Right atrium auricular region (tissue), 2 donors: ENCODE measurements around the gene HOXB1. TPM values are rescaled to one million over a fixed set of nuclear protein-coding genes. Genes with fewer than 3 reads are reported as not detected.

ENCODE experiments used
- DNase-seq: peaks from one replicate; pipeline ENCODE4 v3.0.0-alpha.2; 2019; ENCODE audit warnings: low spot score
- H3K27ac ChIP-seq, 2 donors: fragments of 200-600 bp; sonication (generic); 1 replicate in 1 of 2; 2 replicates in 1 of 2; pipeline ENCODE4 v1.5.1; 2016 to 2019
- H3K27me3 ChIP-seq, 2 donors: fragments of 200-600 bp; sonication (generic); one replicate each; pipeline versions ENCODE4 v1.5.1 to v1.6.0; 2017 to 2019
- H3K36me3 ChIP-seq: fragments of 200-600 bp; sonication (generic); one replicate; pipeline ENCODE4 v1.5.1; 2016
- H3K4me1 ChIP-seq, 2 donors: fragments of 200-600 bp; sonication (generic); one replicate each; pipeline versions ENCODE4 v1.5.1 to v1.6.0; 2017 to 2019
- H3K4me3 ChIP-seq, 2 donors: fragments of 200-600 bp; sonication (generic); 1 replicate in 1 of 2; 2 replicates in 1 of 2; pipeline ENCODE4 v1.5.1; 2017 to 2019; ENCODE audit warnings: mild to moderate bottlenecking in 1 of 2, moderate library complexity in 1 of 2
- H3K9me3 ChIP-seq, 2 donors: fragments of 200-600 bp; sonication (generic); one replicate each; pipeline ENCODE4 v1.5.1; 2019
- CTCF ChIP-seq, 2 donors: fragments of 200-600 bp; sonication (generic); IDR thresholded peaks; one replicate each; pipeline ENCODE4 v1.5.1; 2019; ENCODE audit warnings: antibody characterized with exemption in 2 of 2
- total RNA-seq, 2 donors: library from RNA; depleted of rRNA; stranded (reverse); fragments of >200 nt; gene quantifications; one replicate each; pipeline ENCODE4 v1.1.0, GENCODE V29; 2016

HOXB1 gene
- total RNA-seq, 2 donors from 2014 or later = not detected

- peak overlapping the region; percentile 83 to 90 for H3K27ac ChIP-seq
- no peaks in the 10 kb centered on the region for H3K9me3 ChIP-seq
- H3K4me3 ChIP-seq = peak overlapping the region; percentile 48 to 57
- peaks cover 0 to 30% of the 10 kb centered on the region in 2 donors for H3K4me1 ChIP-seq
- DNase-seq = no peak
- no peak for TF ChIP-seq CTCF (IDR thresholded peaks at IDR 0.05)
- peaks cover 3 to 10% of the 10 kb centered on the region in 2 donors for H3K27me3 ChIP-seq
- H3K36me3 ChIP-seq = no peaks in the 10 kb centered on the region
Measured at GRCh38 chr17:48543107-48543853, 12.5 kb upstream of the HOXB1 start.

GRCh38 chr17:48542698-48543106 lies 11.9 kb upstream of the HOXB1 start:
- TF ChIP-seq CTCF (IDR thresholded peaks at IDR 0.05) = no peak
- H3K27ac ChIP-seq = peak overlapping the region; percentile 83 to 90
- H3K4me3 ChIP-seq = peak overlapping the region; percentile 48 to 57
- H3K4me1 ChIP-seq = peaks cover 0 to 30% of the 10 kb centered on the region in 2 donors
- DNase-seq = no peak
- H3K9me3 ChIP-seq = no peaks in the 10 kb centered on the region
- peaks cover 3 to 10% of the 10 kb centered on the region in 2 donors for H3K27me3 ChIP-seq
- H3K36me3 ChIP-seq = no peaks in the 10 kb centered on the region

- peak in 1 of 2 donors; percentile 3 for TF ChIP-seq CTCF (IDR thresholded peaks at IDR 0.05)
- Histone ChIP-seq H3K4me1 (peaks cover 0 to 30% of the 10 kb centered on the region in 2 donors), H3K36me3 (no peaks in the 10 kb centered on the region), H3K4me3 (peak overlapping the region; percentile 48 to 57), H3K27me3 (peaks cover 3 to 10% of the 10 kb centered on the region in 2 donors), H3K9me3 (no peaks in the 10 kb centered on the region), H3K27ac (peak overlapping the region; percentile 83 to 90)
- DNase-seq = no peak
Measured at GRCh38 chr17:48542114-48542656, 11.4 kb upstream of the HOXB1 start.

GRCh38 chr17:48541577-48542113 lies 10.8 kb upstream of the HOXB1 start:
- TF ChIP-seq CTCF (IDR thresholded peaks at IDR 0.05) = peak in 1 of 2 donors; percentile 11
- Histone ChIP-seq H3K27me3 (peaks cover 3 to 10% of the 10 kb centered on the region in 2 donors), H3K4me1 (peaks cover 0 to 30% of the 10 kb centered on the region in 2 donors), H3K27ac (peak overlapping the region; percentile 83 to 90), H3K4me3 (peak overlapping the region; percentile 48 to 57), H3K9me3 (no peaks in the 10 kb centered on the region), H3K36me3 (no peaks in the 10 kb centered on the region)
- no peak for DNase-seq

- TF ChIP-seq CTCF (IDR thresholded peaks at IDR 0.05) = no peak
- Histone ChIP-seq H3K9me3 (no peaks in the 10 kb centered on the region), H3K4me1 (peaks cover 0 to 30% of the 10 kb centered on the region in 2 donors), H3K27ac (peak overlapping the region; percentile 83 to 90), H3K36me3 (no peaks in the 10 kb centered on the region), H3K4me3 (peak overlapping the region; percentile 48 to 57), H3K27me3 (peaks cover 3 to 10% of the 10 kb centered on the region in 2 donors)
- no peak for DNase-seq
Measured at GRCh38 chr17:48541036-48541576, 10.3 kb upstream of the HOXB1 start.
